ENCODE measurements around the gene LRRC4C.

DNA sequence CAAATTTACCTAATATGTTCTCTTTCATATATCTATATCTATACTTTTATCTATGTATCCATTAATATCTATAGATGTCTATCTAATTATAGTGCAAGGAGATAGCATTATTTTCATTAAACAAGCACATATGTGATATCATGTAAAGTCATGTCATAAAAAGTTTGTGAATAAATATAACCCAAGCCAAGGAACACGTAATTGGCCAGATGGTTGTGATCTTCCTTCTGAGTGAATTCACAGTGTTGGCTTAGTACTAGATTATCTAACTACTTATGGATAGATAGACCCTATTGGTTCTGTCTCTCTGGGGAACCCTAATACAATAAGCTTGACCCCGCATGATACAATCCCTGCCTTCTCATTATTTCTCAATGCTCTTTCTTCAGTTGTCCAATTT is 484.4 kb downstream of the LRRC4C start:
- TF ChIP-seq, protein P1, sequence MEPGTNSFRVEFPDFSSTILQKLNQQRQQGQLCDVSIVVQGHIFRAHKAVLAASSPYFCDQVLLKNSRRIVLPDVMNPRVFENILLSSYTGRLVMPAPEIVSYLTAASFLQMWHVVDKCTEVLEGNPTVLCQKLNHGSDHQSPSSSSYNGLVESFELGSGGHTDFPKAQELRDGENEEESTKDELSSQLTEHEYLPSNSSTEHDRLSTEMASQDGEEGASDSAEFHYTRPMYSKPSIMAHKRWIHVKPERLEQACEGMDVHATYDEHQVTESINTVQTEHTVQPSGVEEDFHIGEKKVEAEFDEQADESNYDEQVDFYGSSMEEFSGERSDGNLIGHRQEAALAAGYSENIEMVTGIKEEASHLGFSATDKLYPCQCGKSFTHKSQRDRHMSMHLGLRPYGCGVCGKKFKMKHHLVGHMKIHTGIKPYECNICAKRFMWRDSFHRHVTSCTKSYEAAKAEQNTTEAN (CRISPR knock-in tag; IDR thresholded peaks at IDR 0.05): no peak
- TF ChIP-seq RELA (CRISPR knock-in tag; IDR thresholded peaks at IDR 0.05; ENCODE audit: borderline replicate concordance) (no peak), NR1H2 (CRISPR knock-in tag; IDR thresholded peaks at IDR 0.05) (no peak), FOXK1 (CRISPR knock-in tag; IDR thresholded peaks at IDR 0.05) (no peak), ESRRA (CRISPR knock-in tag; IDR thresholded peaks at IDR 0.05; ENCODE audit: borderline replicate concordance) (no peak), CBFB (CRISPR knock-in tag; IDR thresholded peaks at IDR 0.05; ENCODE audit: low read depth) (no peak), MYBL2 (CRISPR knock-in tag; IDR thresholded peaks at IDR 0.05) (no peak), TP53 (CRISPR knock-in tag; IDR thresholded peaks at IDR 0.05) (no peak)
- TF ChIP-seq, protein P2, sequence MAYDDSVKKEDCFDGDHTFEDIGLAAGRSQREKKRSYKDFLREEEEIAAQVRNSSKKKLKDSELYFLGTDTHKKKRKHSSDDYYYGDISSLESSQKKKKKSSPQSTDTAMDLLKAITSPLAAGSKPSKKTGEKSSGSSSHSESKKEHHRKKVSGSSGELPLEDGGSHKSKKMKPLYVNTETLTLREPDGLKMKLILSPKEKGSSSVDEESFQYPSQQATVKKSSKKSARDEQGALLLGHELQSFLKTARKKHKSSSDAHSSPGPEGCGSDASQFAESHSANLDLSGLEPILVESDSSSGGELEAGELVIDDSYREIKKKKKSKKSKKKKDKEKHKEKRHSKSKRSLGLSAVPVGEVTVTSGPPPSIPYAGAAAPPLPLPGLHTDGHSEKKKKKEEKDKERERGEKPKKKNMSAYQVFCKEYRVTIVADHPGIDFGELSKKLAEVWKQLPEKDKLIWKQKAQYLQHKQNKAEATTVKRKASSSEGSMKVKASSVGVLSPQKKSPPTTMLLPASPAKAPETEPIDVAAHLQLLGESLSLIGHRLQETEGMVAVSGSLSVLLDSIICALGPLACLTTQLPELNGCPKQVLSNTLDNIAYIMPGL (CRISPR knock-in tag; IDR thresholded peaks at IDR 0.05): no peak
- TF ChIP-seq, protein P3, sequence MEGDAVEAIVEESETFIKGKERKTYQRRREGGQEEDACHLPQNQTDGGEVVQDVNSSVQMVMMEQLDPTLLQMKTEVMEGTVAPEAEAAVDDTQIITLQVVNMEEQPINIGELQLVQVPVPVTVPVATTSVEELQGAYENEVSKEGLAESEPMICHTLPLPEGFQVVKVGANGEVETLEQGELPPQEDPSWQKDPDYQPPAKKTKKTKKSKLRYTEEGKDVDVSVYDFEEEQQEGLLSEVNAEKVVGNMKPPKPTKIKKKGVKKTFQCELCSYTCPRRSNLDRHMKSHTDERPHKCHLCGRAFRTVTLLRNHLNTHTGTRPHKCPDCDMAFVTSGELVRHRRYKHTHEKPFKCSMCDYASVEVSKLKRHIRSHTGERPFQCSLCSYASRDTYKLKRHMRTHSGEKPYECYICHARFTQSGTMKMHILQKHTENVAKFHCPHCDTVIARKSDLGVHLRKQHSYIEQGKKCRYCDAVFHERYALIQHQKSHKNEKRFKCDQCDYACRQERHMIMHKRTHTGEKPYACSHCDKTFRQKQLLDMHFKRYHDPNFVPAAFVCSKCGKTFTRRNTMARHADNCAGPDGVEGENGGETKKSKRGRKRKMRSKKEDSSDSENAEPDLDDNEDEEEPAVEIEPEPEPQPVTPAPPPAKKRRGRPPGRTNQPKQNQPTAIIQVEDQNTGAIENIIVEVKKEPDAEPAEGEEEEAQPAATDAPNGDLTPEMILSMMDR (IDR thresholded peaks at IDR 0.05): no peak
- TF ChIP-seq, protein P4, sequence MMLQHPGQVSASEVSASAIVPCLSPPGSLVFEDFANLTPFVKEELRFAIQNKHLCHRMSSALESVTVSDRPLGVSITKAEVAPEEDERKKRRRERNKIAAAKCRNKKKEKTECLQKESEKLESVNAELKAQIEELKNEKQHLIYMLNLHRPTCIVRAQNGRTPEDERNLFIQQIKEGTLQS (CRISPR knock-in tag; conservative IDR thresholded peaks at IDR 0.05): no peak
